Activated naive CD4-positive, alpha-beta T cell treated with anti-CD3 and anti-CD28 coated beads, Interleukin-2, amount 10 ng/mL, durations not matched to agents 7 days and 5 days (primary cell): ENCODE results near the gene MMP8.
"Not testable (repeated sequence)": the region's sequence is repeated elsewhere in the genome, so short reads cannot be mapped to it uniquely, and the experiment has no call there.

Experiments used
- CTCF ChIA-PET: fragments of 350-600 bp; sonication (Branson Sonifier 250); formaldehyde crosslinking; loops from one replicate; lab custom pipeline; 2021; ENCODE audit warnings: antibody characterized with exemption; lab: Charles Lee
- DNase-seq: peaks from one replicate; pipeline ENCODE4 v3.0.0-alpha.2; 2020
- H3K27ac Mint-ChIP-seq: one replicate; pipeline ENCODE4 v1.8.0; 2021; ENCODE audit warnings: mild to moderate bottlenecking, moderate library complexity, mixed read lengths
- H3K27me3 Mint-ChIP-seq: one replicate; pipeline ENCODE4 v1.8.0; 2021; ENCODE audit warnings: mild to moderate bottlenecking, mixed read lengths
- H3K36me3 Mint-ChIP-seq: one replicate; pipeline ENCODE4 v1.8.0; 2021; ENCODE audit warnings: mixed read lengths
- H3K4me1 Mint-ChIP-seq: one replicate; pipeline ENCODE4 v1.8.0; 2021; ENCODE audit warnings: mixed read lengths
- H3K4me3 Mint-ChIP-seq: one replicate; pipeline ENCODE4 v1.8.0; 2021; ENCODE audit warnings: mild to moderate bottlenecking, moderate library complexity, mixed read lengths
- H3K9me3 Mint-ChIP-seq: one replicate; pipeline ENCODE4 v1.8.0; 2021; ENCODE audit warnings: mixed read lengths

Gene MMP8

DNA sequence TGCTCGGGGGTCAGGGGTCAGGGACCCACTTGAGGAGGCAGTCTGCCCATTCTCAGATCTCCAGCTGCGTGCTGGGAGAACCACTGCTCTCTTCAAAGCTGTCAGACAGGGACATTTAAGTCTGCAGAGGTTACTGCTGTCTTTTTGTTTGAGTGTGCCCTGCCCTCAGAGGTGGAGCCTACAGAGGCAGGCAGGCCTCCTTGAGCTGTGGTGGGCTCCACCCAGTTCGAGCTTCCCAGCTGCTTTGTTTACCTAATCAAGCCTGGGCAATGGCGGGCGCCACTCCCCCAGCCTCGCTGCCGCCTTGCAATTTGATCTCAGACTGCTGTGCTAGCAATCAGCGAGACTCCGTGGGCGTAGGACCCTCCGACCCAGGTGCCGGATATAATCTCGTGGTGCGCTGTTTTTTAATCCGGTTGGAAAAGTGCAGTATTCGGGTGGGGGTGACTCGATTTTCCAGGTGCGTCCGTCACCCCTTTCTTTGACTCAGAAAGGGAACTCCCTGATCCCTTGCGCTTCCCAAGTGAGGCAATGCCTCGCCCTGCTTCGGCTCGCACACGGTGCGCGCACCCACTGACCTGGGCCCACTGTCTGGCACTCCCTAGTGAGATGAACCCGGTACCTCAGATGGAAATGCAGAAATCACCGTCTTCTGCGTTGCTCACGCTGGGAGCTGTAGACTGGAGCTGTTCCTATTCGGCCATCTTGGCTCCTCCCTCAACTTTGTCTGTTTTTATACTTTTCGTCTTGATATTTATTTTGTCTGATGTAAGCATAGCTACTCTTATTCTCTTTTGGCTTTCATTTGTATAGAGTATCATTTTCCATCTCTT is 22.2 kb upstream of the MMP8 start:
- H3K4me3 Mint-ChIP-seq, CTCF ChIA-PET, H3K4me1 Mint-ChIP-seq, H3K9me3 Mint-ChIP-seq, H3K27ac Mint-ChIP-seq, DNase-seq, H3K36me3 Mint-ChIP-seq, H3K27me3 Mint-ChIP-seq: not testable (repeated sequence)

DNA sequence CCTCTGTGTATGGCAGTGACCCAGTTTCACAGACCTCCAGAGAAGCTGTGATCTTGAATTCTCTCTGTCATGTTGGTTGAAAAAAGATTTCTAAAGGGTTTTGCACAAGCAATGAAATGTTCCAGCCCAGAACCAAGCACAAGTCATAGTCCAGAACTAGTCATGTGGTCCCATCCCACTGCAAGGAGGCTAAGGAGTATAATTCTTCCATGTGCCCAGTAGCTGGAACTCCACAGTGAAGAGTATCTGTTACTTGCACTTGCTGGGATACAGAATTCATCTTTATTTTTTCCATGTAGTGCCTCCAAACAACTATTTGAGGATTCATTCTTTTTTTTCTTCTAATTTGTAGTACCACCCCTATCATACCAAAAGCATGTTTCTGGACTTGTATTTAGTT is 9.9 kb upstream of the MMP8 start:
- Mint-ChIP-seq H3K4me1 (no peaks in the 10 kb centered on the region), H3K36me3 (no peaks in the 10 kb centered on the region), H3K4me3 (no peak overlapping the region), H3K27me3 (peaks cover 6% of the 10 kb centered on the region), H3K27ac (no peak overlapping the region), H3K9me3 (no peaks in the 10 kb centered on the region)
- CTCF ChIA-PET = interaction anchor here (0.6 to 1.5 kb wide), 5 partner anchors 19 to 322 kb away, joined by 3 to 8 read pairs (median 5); no protein-coding TSS in a partner anchor
- no peak for DNase-seq

DNA sequence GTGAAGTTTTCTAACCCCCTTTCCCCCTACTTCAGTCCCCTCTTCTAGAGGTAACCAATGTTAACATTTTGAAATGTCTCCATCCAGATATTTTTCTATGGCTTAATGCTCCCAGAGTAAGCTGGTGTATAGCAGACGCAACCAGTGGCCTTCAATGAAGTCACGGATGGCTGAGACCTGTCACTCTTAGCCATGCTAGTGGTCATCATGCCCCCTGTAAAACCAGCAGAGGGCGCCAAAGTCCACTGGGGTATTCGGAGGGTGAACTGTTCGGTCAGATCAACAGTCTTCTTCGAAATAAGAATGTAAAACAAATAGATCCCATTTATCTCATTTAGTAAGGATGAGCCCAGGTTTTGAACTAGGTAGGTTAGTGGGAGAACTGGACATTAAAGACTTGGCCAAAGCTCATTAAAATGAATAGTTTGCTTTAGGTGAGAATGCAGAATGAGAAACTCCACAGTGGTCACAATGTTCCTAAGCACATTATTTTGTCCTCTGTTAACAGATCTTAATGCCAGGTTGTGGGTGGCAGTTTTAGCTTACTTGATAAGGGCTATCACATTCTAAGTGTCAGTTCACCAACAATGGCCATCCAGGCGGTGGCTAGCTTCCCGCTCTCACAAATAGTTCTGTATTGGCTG is 8.6 kb upstream of the MMP8 start:
- Mint-ChIP-seq H3K27me3 (peaks cover under 1% of the 10 kb centered on the region), H3K9me3 (no peaks in the 10 kb centered on the region), H3K4me3 (no peak overlapping the region), H3K36me3 (no peaks in the 10 kb centered on the region), H3K4me1 (no peaks in the 10 kb centered on the region), H3K27ac (no peak overlapping the region)
- DNase-seq = peak; percentile 60
- CTCF ChIA-PET = interaction anchor here (0.8 to 1.5 kb wide), 6 partner anchors 20 to 324 kb away, joined by 3 to 8 read pairs (median 5); no protein-coding TSS in a partner anchor

GRCh38 chr11:102730944-102731343 is 6.2 kb upstream of the MMP8 start:
- DNase-seq, H3K9me3 Mint-ChIP-seq, H3K27me3 Mint-ChIP-seq, H3K36me3 Mint-ChIP-seq, H3K27ac Mint-ChIP-seq, CTCF ChIA-PET, H3K4me1 Mint-ChIP-seq, H3K4me3 Mint-ChIP-seq: not testable (repeated sequence)

- H3K9me3 Mint-ChIP-seq = no peaks in the 10 kb centered on the region
- no peak overlapping the region for H3K4me3 Mint-ChIP-seq
- H3K27me3 Mint-ChIP-seq = no peaks in the 10 kb centered on the region
- DNase-seq = no peak
- CTCF ChIA-PET = no interaction called here
- no peaks in the 10 kb centered on the region for H3K36me3 Mint-ChIP-seq
- no peaks in the 10 kb centered on the region for H3K4me1 Mint-ChIP-seq
- H3K27ac Mint-ChIP-seq = no peak overlapping the region
Observed at GRCh38 chr11:102729849-102730815, 5.4 kb upstream of the MMP8 start.

GRCh38 chr11:102727890-102728289 is 3.1 kb upstream of the MMP8 start:
- CTCF ChIA-PET = no interaction called here
- Mint-ChIP-seq H3K4me3 (no peak overlapping the region), H3K36me3 (no peaks in the 10 kb centered on the region), H3K27ac (no peak overlapping the region), H3K4me1 (no peaks in the 10 kb centered on the region), H3K9me3 (no peaks in the 10 kb centered on the region), H3K27me3 (no peaks in the 10 kb centered on the region)
- DNase-seq = no peak

DNA sequence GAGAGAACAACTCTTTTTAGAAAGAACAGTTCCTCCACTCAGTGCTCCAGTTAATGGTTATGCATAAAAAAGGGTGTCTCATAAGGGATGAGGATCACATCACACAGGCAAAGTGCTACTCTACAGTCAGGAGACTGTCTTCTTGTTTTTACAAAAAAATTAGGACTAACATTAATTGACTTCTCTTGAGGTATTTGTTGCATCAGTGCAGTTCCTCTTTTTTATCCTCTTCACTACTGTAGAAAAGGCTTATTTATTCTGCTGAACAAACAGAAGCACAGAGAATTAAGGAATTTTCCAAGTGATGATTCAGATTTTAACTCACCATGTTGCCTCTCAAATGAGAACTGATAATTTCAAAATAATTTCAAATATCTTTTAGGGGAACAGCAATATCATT is 1.9 kb downstream of the MMP8 start:
- no peak overlapping the region for H3K4me3 Mint-ChIP-seq
- no peaks in the 10 kb centered on the region for H3K4me1 Mint-ChIP-seq
- H3K9me3 Mint-ChIP-seq = no peaks in the 10 kb centered on the region
- CTCF ChIA-PET = no interaction called here
- H3K36me3 Mint-ChIP-seq = no peaks in the 10 kb centered on the region
- DNase-seq = no peak
- H3K27me3 Mint-ChIP-seq = peaks cover 3% of the 10 kb centered on the region
- no peak overlapping the region for H3K27ac Mint-ChIP-seq

DNA sequence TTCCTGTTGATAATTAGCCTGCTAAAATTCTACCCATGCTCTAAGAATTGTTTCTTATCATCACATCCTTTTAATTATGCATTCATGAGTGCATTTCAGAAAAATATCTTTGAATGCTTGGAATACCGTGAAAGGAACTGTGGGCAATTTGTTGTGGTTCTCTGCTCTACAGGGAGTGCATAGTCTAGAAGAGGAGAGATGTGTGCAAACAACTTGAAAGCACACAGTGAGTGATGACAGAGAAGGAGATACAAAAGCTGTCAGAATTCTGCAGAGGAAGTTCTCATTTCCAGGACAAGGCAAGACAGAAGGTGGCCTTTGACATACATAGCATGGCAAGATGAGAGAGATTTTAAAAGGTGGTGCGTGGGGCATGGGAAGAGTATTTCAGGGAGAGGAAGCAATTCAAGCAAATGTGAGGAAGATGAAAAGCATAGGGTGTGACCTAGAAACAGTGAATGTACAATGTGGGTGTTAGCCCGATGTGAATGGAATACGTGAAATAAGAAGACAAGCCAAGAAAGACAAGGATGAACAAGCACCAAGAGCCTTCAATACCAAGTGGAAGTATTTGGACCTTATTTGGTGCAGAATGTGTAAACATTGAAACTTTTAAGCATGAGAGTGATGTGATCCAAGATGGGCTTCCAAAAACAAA is 5.0 kb downstream of the MMP8 start:
- H3K9me3 Mint-ChIP-seq = no peaks in the 10 kb centered on the region
- H3K36me3 Mint-ChIP-seq = no peaks in the 10 kb centered on the region
- CTCF ChIA-PET = no interaction called here
- H3K4me1 Mint-ChIP-seq = no peaks in the 10 kb centered on the region
- DNase-seq = no peak
- no peak overlapping the region for H3K27ac Mint-ChIP-seq
- peaks cover 3% of the 10 kb centered on the region for H3K27me3 Mint-ChIP-seq
- H3K4me3 Mint-ChIP-seq = no peak overlapping the region

DNA sequence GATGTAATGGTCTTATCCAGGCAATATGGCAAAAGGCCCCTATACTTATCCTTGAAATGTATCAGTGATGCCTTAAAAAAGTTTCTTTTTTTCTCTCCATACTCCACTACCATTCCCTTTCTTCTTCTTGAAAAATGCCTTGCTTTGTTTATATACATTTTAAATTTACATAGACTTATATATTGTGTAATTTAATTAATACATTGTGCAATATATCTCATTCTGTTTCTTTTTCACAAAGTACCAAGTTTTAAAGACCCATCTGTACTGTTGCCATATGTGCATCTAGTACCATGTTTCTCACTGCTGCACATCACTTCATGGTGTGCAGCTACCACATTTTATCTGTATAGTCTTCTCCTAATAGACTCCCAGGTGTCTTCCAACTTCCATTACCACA is 7.5 kb downstream of the MMP8 start:
- CTCF ChIA-PET = no interaction called here
- no peak overlapping the region for H3K27ac Mint-ChIP-seq

GRCh38 chr11:102716527-102716926 is 8.2 kb downstream of the MMP8 start:
- Mint-ChIP-seq H3K9me3 (no peaks in the 10 kb centered on the region), H3K27ac (no peak overlapping the region), H3K4me1 (no peaks in the 10 kb centered on the region), H3K36me3 (no peaks in the 10 kb centered on the region), H3K4me3 (no peak overlapping the region), H3K27me3 (peaks cover 7% of the 10 kb centered on the region)
- CTCF ChIA-PET = no interaction called here
- no peak for DNase-seq

More for the DNA sequence above, 7.5 kb downstream of the MMP8 start:
- Mint-ChIP-seq H3K9me3 (no peaks in the 10 kb centered on the region), H3K36me3 (no peaks in the 10 kb centered on the region), H3K4me3 (no peak overlapping the region), H3K27me3 (peaks cover 6% of the 10 kb centered on the region), H3K4me1 (no peaks in the 10 kb centered on the region)
- DNase-seq = no peak

DNA sequence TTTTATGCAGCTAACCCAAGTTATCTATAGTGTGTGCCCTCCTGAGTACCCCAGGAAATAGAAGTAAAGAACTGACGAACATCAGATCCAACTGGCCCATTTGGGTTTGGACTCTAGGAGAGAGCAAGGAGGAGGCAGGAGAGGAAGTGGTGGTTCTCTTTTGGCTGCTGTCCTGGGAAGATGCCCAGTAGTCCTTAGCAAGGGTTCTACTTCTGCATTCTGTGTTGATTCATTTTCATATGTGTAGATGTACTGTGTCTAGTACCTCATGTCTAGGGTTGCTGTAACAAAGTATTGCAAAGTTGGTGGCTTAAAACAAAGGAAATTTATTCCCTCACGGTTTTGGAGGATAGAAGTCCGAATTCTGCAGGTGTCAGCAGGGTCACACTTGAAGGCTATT is 12.6 kb downstream of the MMP8 start:
- no peaks in the 10 kb centered on the region for H3K9me3 Mint-ChIP-seq
- CTCF ChIA-PET = no interaction called here
- no peak overlapping the region for H3K4me3 Mint-ChIP-seq
- no peaks in the 10 kb centered on the region for H3K4me1 Mint-ChIP-seq
- H3K27me3 Mint-ChIP-seq = peaks cover 10% of the 10 kb centered on the region
- H3K36me3 Mint-ChIP-seq = no peaks in the 10 kb centered on the region
- no peak for DNase-seq
- no peak overlapping the region for H3K27ac Mint-ChIP-seq

DNA sequence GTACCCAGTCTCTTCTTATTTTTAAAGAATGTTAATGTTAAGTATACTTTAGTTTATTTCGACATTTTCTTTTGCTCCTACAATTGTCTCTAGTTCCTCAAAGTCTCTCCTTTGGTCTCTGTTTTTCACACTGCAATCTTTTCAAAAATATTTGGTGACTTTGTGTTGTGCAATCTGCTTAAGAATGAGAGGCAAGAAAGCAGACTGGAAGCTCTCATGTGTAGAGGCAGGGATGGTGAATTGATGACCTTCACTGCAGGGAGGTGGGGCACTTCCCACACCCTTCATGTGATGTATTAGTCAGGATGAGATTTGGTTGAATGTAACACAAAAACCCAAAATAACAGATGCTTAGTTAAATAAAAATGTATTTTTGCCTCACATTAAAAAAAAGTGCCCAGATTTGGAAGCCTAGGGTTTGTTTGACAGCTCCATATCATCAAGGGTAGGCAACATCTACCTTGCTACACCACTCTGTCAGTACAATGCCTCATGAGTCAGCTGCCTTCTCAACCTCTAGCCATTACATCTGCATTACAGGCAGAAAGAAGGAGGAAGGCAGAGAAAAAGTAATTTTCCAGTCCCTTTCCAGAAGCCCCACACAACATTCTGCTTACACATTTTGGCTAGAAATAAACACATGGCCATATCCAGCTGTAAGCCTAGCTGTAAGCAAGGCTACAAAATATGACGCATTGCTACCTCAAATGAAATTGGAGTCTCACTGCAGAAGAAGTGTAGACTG is 15.4 kb downstream of the MMP8 start:
- CTCF ChIA-PET = interaction anchor here (0.7 kb wide), 1 partner anchor 20 kb away, joined by 3 read pairs; no protein-coding TSS in a partner anchor
- Mint-ChIP-seq H3K27ac (no peak overlapping the region), H3K4me3 (no peak overlapping the region), H3K4me1 (no peaks in the 10 kb centered on the region), H3K36me3 (no peaks in the 10 kb centered on the region), H3K27me3 (peaks cover 10% of the 10 kb centered on the region), H3K9me3 (no peaks in the 10 kb centered on the region)
- DNase-seq = no peak

- CTCF ChIA-PET = interaction anchor here (0.7 kb wide), 1 partner anchor 139 kb away, joined by 3 read pairs; no protein-coding TSS in a partner anchor
- H3K27ac Mint-ChIP-seq = no peak overlapping the region
- H3K4me1 Mint-ChIP-seq = peaks cover 3% of the 10 kb centered on the region
Observed at GRCh38 chr11:102708654-102709053, 16.1 kb downstream of the MMP8 start.

More at GRCh38 chr11:102708654-102709053, 16.1 kb downstream of the MMP8 start:
- DNase-seq = no peak
- no peaks in the 10 kb centered on the region for H3K36me3 Mint-ChIP-seq
- no peak overlapping the region for H3K4me3 Mint-ChIP-seq
- H3K27me3 Mint-ChIP-seq = peaks cover 10% of the 10 kb centered on the region
- no peaks in the 10 kb centered on the region for H3K9me3 Mint-ChIP-seq
